BLaER1 treated with 17β-estradiol and CSF1 and Interleukin-3, amounts not matched to agents 10 nM and 100 nM (cell line): ENCODE measurements around the gene SMOC1.
A peak's percentile ranks its signal among the peaks of the same experiment; 100 is the strongest.

ENCODE experiments used
- H3K27ac ChIP-seq, 11 experiments: shearing (Covaris generic); formaldehyde crosslinking; 2 replicates each; pipeline ENCODE4 v1.8.1; 2022
- H3K27me3 ChIP-seq, 11 experiments: shearing (Covaris generic); formaldehyde crosslinking; 2 replicates each; pipeline ENCODE4 v1.8.1; 2022
- H3K36me3 ChIP-seq, 11 experiments: shearing (Covaris generic); formaldehyde crosslinking; 2 replicates each; pipeline ENCODE4 v1.8.1; 2022
- H3K4me1 ChIP-seq, 10 experiments: shearing (Covaris generic); formaldehyde crosslinking; 2 replicates each; pipeline ENCODE4 v1.8.1; 2022
- H3K4me2 ChIP-seq, 11 experiments: shearing (Covaris generic); formaldehyde crosslinking; 2 replicates each; pipeline ENCODE4 v1.8.1; 2022
- H3K4me3 ChIP-seq, 10 experiments: shearing (Covaris generic); formaldehyde crosslinking; 2 replicates each; pipeline ENCODE4 v1.8.1; 2022
- H3K9ac ChIP-seq, 11 experiments: shearing (Covaris generic); formaldehyde crosslinking; 2 replicates each; pipeline ENCODE4 v1.8.1; 2022
- H3K9me3 ChIP-seq, 11 experiments: shearing (Covaris generic); formaldehyde crosslinking; replicated peaks in 1 of 11; 2 replicates each; pipeline ENCODE4 v1.8.1; 2022
- H4K20me1 ChIP-seq, 11 experiments: shearing (Covaris generic); formaldehyde crosslinking; 2 replicates each; pipeline ENCODE4 v1.8.1; 2022
- Cebpa-rat ChIP-seq, 11 experiments: shearing (Covaris generic); IDR thresholded peaks; 2 replicates each; pipeline ENCODE4 v1.8.1; 2022

The SMOC1 gene

DNA sequence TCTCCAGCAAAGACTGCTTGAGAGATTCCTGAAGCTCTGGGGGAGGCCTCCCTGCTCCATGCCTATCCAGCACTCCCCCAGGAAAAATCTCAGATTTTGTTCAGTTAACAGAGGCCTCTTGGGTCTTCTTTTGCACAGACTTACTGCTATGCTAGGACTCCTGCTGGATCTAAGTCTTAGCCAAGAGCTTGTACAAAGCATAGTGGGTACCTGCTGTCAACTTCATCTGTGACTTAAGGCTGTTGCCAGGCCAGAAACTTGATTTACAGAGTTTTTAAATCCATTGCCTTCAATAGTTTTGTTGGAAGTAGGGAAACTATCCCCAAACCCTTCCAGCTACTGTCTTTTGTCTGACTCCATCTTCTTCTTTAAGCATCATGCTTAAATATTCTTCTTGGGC lies 140.5 kb downstream of the SMOC1 start:
- H3K9ac ChIP-seq: peak overlapping the region in 4 of 11 experiments; percentile 51 to 67 (median 56); a peak in 7 of 22 replicates
- peak overlapping the region in 5 of 10 experiments; percentile 22 to 56 (median 53); a peak in 5 of 20 replicates for H3K4me3 ChIP-seq
- peak overlapping the region; percentile 19 to 78 (median 66); a peak in 18 of 22 replicates for H3K27ac ChIP-seq
- H3K27me3 ChIP-seq: no peaks in the 10 kb centered on the region
- TF ChIP-seq Cebpa-rat (IDR thresholded peaks at IDR 0.05): no peak
- no peaks in the 10 kb centered on the region for H3K36me3 ChIP-seq
- 0 out of 22 replicates have a peak, but pooled peaks cover 0 to 4% (median 0%) of the 10 kb centered on the region in 11 experiments for H4K20me1 ChIP-seq
- peaks cover 43 to 56% (median 51%) of the 10 kb centered on the region in 10 experiments for H3K4me1 ChIP-seq
- peak overlapping the region; percentile 78 to 97 (median 92) for H3K4me2 ChIP-seq
- no peaks in the 10 kb centered on the region for H3K9me3 ChIP-seq

GRCh38 chr14:70020352-70021170 lies 141.3 kb downstream of the SMOC1 start:
- Histone ChIP-seq H3K9ac (peak overlapping the region in 3 of 11 experiments; percentile 4 to 20 (median 5); a peak in 1 of 22 replicates), H3K4me2 (peak overlapping the region; percentile 78 to 97 (median 92)), H3K4me3 (no peak overlapping the region), H3K9me3 (no peaks in the 10 kb centered on the region), H3K27ac (peak overlapping the region in 10 of 11 experiments; percentile 19 to 78 (median 51); a peak in 14 of 22 replicates), H4K20me1 (0 out of 22 replicates have a peak, but pooled peaks cover 0 to 4% (median 0%) of the 10 kb centered on the region in 11 experiments), H3K4me1 (peaks cover 43 to 56% (median 51%) of the 10 kb centered on the region in 10 experiments), H3K36me3 (no peaks in the 10 kb centered on the region), H3K27me3 (no peaks in the 10 kb centered on the region)
- TF ChIP-seq Cebpa-rat (IDR thresholded peaks at IDR 0.05): no peak

- Histone ChIP-seq H3K36me3 (no peaks in the 10 kb centered on the region), H3K9ac (no peak overlapping the region), H3K9me3 (no peaks in the 10 kb centered on the region), H3K4me2 (peak overlapping the region in 8 of 11 experiments; percentile 78 to 97 (median 92); a peak in 14 of 22 replicates), H3K27ac (no peak overlapping the region), H3K4me3 (no peak overlapping the region), H4K20me1 (0 out of 22 replicates have a peak, but pooled peaks cover 0 to 4% (median 0%) of the 10 kb centered on the region in 11 experiments), H3K27me3 (no peaks in the 10 kb centered on the region), H3K4me1 (peaks cover 49 to 63% (median 54%) of the 10 kb centered on the region in 10 experiments)
- no peak for TF ChIP-seq Cebpa-rat (IDR thresholded peaks at IDR 0.05)
These were observed 142.5 kb downstream of the SMOC1 start for GRCh38 chr14:70021548-70022220.

- H3K4me1 ChIP-seq: peaks cover 42 to 63% (median 55%) of the 10 kb centered on the region in 10 experiments
- no peak overlapping the region for H3K4me2 ChIP-seq
- no peak overlapping the region for H3K9ac ChIP-seq
- no peaks in the 10 kb centered on the region for H3K36me3 ChIP-seq
- no peak overlapping the region for H3K4me3 ChIP-seq
- no peak overlapping the region for H3K27ac ChIP-seq
- H3K27me3 ChIP-seq: no peaks in the 10 kb centered on the region
- TF ChIP-seq Cebpa-rat (IDR thresholded peaks at IDR 0.05): no peak
- peaks cover 0 to 4% (median 0%) of the 10 kb centered on the region in 11 experiments; a peak in 1 of 22 replicates for H4K20me1 ChIP-seq
- no peaks in the 10 kb centered on the region for H3K9me3 ChIP-seq
These were observed 143.7 kb downstream of the SMOC1 start for GRCh38 chr14:70022771-70023445.

GRCh38 chr14:70023871-70024270 lies 144.7 kb downstream of the SMOC1 start:
- no peak for TF ChIP-seq Cebpa-rat (IDR thresholded peaks at IDR 0.05)
- Histone ChIP-seq H3K36me3 (no peaks in the 10 kb centered on the region), H3K4me3 (no peak overlapping the region), H3K4me2 (no peak overlapping the region), H3K4me1 (peaks cover 33 to 54% (median 45%) of the 10 kb centered on the region in 10 experiments), H4K20me1 (peaks cover 0 to 8% (median 0%) of the 10 kb centered on the region in 11 experiments; a peak in 1 of 22 replicates), H3K9ac (no peak overlapping the region), H3K27ac (no peak overlapping the region), H3K9me3 (no peaks in the 10 kb centered on the region), H3K27me3 (no peaks in the 10 kb centered on the region)

- H3K9me3 ChIP-seq: no peaks in the 10 kb centered on the region
- no peaks in the 10 kb centered on the region for H3K36me3 ChIP-seq
- H3K4me3 ChIP-seq: no peak overlapping the region
- TF ChIP-seq Cebpa-rat (IDR thresholded peaks at IDR 0.05): no peak
- peaks cover 0 to 21% (median 18%) of the 10 kb centered on the region in 10 experiments; a peak in 14 of 20 replicates for H3K4me1 ChIP-seq
- no peak overlapping the region for H3K27ac ChIP-seq
- no peaks in the 10 kb centered on the region for H3K27me3 ChIP-seq
- H3K9ac ChIP-seq: no peak overlapping the region
- H4K20me1 ChIP-seq: peaks cover 0 to 17% (median 0%) of the 10 kb centered on the region in 11 experiments; a peak in 1 of 22 replicates
- H3K4me2 ChIP-seq: peak overlapping the region in 2 of 11 experiments; percentile 33 to 65; a peak in 1 of 22 replicates
These were observed 148.7 kb downstream of the SMOC1 start for GRCh38 chr14:70027785-70028428.

DNA sequence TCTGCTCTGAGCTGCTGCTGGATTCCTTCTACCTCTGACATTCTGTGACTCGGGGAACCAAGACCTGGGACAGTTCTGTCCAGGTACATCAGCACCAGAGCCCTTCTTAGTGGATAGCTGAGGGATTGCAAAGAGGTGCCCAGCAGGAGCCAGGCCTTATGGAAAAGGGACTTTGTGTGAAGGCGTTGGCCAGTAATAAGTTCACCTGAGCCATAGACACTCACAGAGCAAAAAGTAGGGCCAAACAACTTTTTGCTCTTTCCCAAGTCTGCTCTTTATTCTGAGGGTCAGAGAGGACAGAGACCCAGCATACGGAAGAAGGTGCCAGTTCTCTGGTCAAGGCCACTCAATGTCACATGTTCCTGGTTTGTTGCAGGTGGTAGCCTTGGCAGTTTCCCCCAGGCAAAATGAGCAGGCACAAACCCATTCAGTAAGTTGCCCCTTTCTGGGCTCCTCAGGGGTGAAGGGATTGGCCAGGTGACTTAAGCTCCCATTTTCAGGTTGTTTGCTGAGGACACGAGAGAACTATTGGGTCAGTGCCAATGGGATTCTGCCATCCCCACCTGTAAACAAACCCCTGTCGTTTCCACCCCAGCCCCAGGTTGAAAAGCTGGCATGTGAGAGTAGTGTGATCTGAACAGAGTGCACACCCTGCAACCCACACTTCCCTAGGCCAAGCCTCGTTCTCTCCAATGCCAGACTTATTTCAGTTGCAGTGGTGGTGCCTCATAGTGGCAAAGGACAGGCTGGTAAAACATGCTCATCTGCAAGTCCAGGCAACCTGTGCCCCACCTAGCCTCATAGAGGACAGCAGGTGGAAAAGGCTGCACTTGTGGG lies 150.3 kb downstream of the SMOC1 start:
- Histone ChIP-seq H3K36me3 (no peaks in the 10 kb centered on the region), H3K4me1 (peaks cover 0 to 21% (median 18%) of the 10 kb centered on the region in 10 experiments; a peak in 14 of 20 replicates), H3K27me3 (no peaks in the 10 kb centered on the region), H3K4me3 (no peak overlapping the region), H4K20me1 (peaks cover 0 to 17% (median 0%) of the 10 kb centered on the region in 11 experiments; a peak in 1 of 22 replicates), H3K9ac (no peak overlapping the region), H3K27ac (no peak overlapping the region), H3K9me3 (no peaks in the 10 kb centered on the region), H3K4me2 (no peak overlapping the region)
- TF ChIP-seq Cebpa-rat (IDR thresholded peaks at IDR 0.05): no peak
